Prostate gland (tissue), 2 donors: ENCODE data around the gene GAB3. TPM values are rescaled to one million over a fixed set of nuclear protein-coding genes. Genes with fewer than 3 reads are reported as not detected.
A peak's percentile ranks its signal among the peaks of the same experiment; 100 is the strongest.

Experiments used
- DNase-seq: peaks from one replicate; pipeline ENCODE4 v3.0.0-alpha.2; 2019; ENCODE audit warnings: low spot score
- H3K27ac ChIP-seq, 2 donors: fragments of 200-600 bp; sonication (generic); 2 replicates each; pipeline ENCODE4 v1.5.1; 2017 to 2019
- H3K27me3 ChIP-seq: fragments of 200-600 bp; sonication (generic); replicated peaks from 2 replicates; pipeline ENCODE4 v1.5.1; 2019; ENCODE audit not compliant: insufficient read depth
- H3K36me3 ChIP-seq, 2 donors: fragments of 200-600 bp; sonication (generic); 1 replicate in 1 of 2; 2 replicates in 1 of 2; pipeline versions ENCODE4 v1.5.1 to v1.8.1; 2017 to 2019
- H3K4me1 ChIP-seq: fragments of 200-600 bp; sonication (generic); replicated peaks from 2 replicates; pipeline ENCODE4 v1.5.1; 2019
- H3K4me3 ChIP-seq, 2 donors: fragments of 200-600 bp; sonication (generic); 2 replicates each; pipeline ENCODE4 v1.5.1; 2017 to 2019
- H3K9me3 ChIP-seq: fragments of 200-600 bp; sonication (generic); 2 replicates; pipeline ENCODE4 v1.5.1; 2017
- CTCF ChIP-seq, 4 experiments: fragments of 200-600 bp in 2 of 4; fragments of 450-650 bp in 2 of 4; sonication (generic) in 2 of 4; IDR thresholded peaks; 1 replicate in 3 of 4; 2 replicates in 1 of 4; pipeline ENCODE4 v1.5.1; 2016 to 2019; ENCODE audit warnings: antibody characterized with exemption in 4 of 4, mild to moderate bottlenecking in 2 of 4, moderate library complexity in 2 of 4
- POLR2A ChIP-seq: fragments of 450-650 bp; IDR thresholded peaks from one replicate; pipeline ENCODE4 v1.6.1; 2016; ENCODE audit warnings: antibody characterized with exemption, mild to moderate bottlenecking
- POLR2AphosphoS5 ChIP-seq: sonication (generic); formaldehyde crosslinking; IDR thresholded peaks from one replicate; pipeline ENCODE4 v1.6.1; 2017; ENCODE audit warnings: antibody characterized with exemption
- WGBS: methylation state at CpG from one replicate; pipeline ENCODE4 v1.1.5; 2018; 5-methylcytosine and 5-hydroxymethylcytosine counted together
- intact Hi-C: fragments of 100-400 bp; cut with DNase I; formaldehyde crosslinking; loops from one replicate; pipeline ENCODE4 v1.14.2; 2022
- total RNA-seq, 2 donors: library from RNA; depleted of rRNA; stranded (reverse); fragments of >200 nt; gene quantifications; one replicate each; pipeline ENCODE4 v1.1.0, GENCODE V29; 2016

The GAB3 gene
- total RNA-seq, 2 donors from 2014 or later, result 1.5 to 12.8 TPM

- peak within 1 kb of the TSS; percentile 69 to 71 for H3K27ac ChIP-seq
- WGBS, result 0% methylated on average over 30 of the region's 84 CpGs
- intact Hi-C loops, result no loop called here
- H3K36me3 ChIP-seq, result no peaks in the 10 kb centered on the region
- peak within 1 kb of the TSS; percentile 49 to 53 for H3K4me3 ChIP-seq
- no peaks in the 10 kb centered on the region for H3K9me3 ChIP-seq
- DNase-seq, result peak; percentile 90
- TF ChIP-seq POLR2A (no peak), CTCF (IDR thresholded peaks at IDR 0.05) (no peak), POLR2AphosphoS5 (peak; percentile 83)
- H3K27me3 ChIP-seq, result no peaks in the 10 kb centered on the region
- H3K4me1 ChIP-seq, result no peaks in the 10 kb centered on the region
Measured at GRCh38 chrX:154762537-154763296, 11.8 kb upstream of the GAB3 start, which contains the start of gene DKC1. DKC1 (plus strand) TSS chrX:154762864; CDS start chrX:154762966, 102 bp downstream.

GRCh38 chrX:154761977-154762536, 11.2 kb upstream of the GAB3 start:
- H3K4me3 ChIP-seq, result peak overlapping the region; percentile 49 to 53

GRCh38 chrX:154758696-154759095, 7.8 kb upstream of the GAB3 start:
- intact Hi-C loops, result no loop called here
- Histone ChIP-seq H3K9me3 (no peaks in the 10 kb centered on the region), H3K4me3 (no peak overlapping the region), H3K27me3 (no peaks in the 10 kb centered on the region), H3K27ac (no peak overlapping the region), H3K4me1 (no peaks in the 10 kb centered on the region), H3K36me3 (no peaks in the 10 kb centered on the region)
- 89% methylated on average over 4 of the region's 4 CpGs for WGBS
- no peak for TF ChIP-seq CTCF (IDR thresholded peaks at IDR 0.05)
- TF ChIP-seq POLR2A, result no peak
- no peak for TF ChIP-seq POLR2AphosphoS5
- no peak for DNase-seq

More at GRCh38 chrX:154761977-154762536, 11.2 kb upstream of the GAB3 start:
- 4% methylated on average over 11 of the region's 11 CpGs for WGBS
- H3K36me3 ChIP-seq, result no peaks in the 10 kb centered on the region
- no peaks in the 10 kb centered on the region for H3K27me3 ChIP-seq
- H3K9me3 ChIP-seq, result no peaks in the 10 kb centered on the region
- H3K27ac ChIP-seq, result peak overlapping the region; percentile 64 to 69
- peak; percentile 19 for DNase-seq
- no peak for TF ChIP-seq POLR2AphosphoS5
- peak in 1 of 4 experiments; percentile 4 for TF ChIP-seq CTCF (IDR thresholded peaks at IDR 0.05)
- intact Hi-C loops, result no loop called here
- no peaks in the 10 kb centered on the region for H3K4me1 ChIP-seq

- H3K9me3 ChIP-seq, result no peaks in the 10 kb centered on the region
- H3K27ac ChIP-seq, result no peak overlapping the region
- 90% methylated on average over 9 of the region's 9 CpGs for WGBS
- no peak for DNase-seq
- no peaks in the 10 kb centered on the region for H3K27me3 ChIP-seq
- H3K36me3 ChIP-seq, result no peaks in the 10 kb centered on the region
- intact Hi-C loops, result no loop called here
- TF ChIP-seq POLR2AphosphoS5 (no peak), POLR2A (no peak), CTCF (IDR thresholded peaks at IDR 0.05) (no peak)
- no peak overlapping the region for H3K4me3 ChIP-seq
- H3K4me1 ChIP-seq, result no peaks in the 10 kb centered on the region
Measured at GRCh38 chrX:154751669-154752271, 893 bp upstream of the GAB3 start.
